Measurements from ENCODE around the gene EVC. TPM values are rescaled to one million over a fixed set of nuclear protein-coding genes. Genes with fewer than 3 reads are reported as not detected.

The EVC gene
- total RNA-seq, 3 donors from 2014 or later = 1.9 to 24.2 (median 4.6) TPM

- H3K4me3 ChIP-seq = peak within 1 kb of the TSS; percentile 11
- no peaks in the 10 kb centered on the region for H3K9me3 ChIP-seq
- DNase-seq (peak; percentile 38 to 66 (median 56)), ATAC-seq (peak; percentile 48)
- no peak for TF ChIP-seq CTCF (IDR thresholded peaks at IDR 0.05)
- no peaks in the 10 kb centered on the region for H3K4me1 ChIP-seq (ENCODE audit: low read depth)
- no peaks in the 10 kb centered on the region for H3K36me3 ChIP-seq (ENCODE audit: low read depth)
- intact Hi-C loops (cut with DNase I, micrococcal nuclease) = no loop called here
Measured at GRCh38 chr4:5708449-5709206, 2.4 kb upstream of the EVC start, which contains the start of gene EVC2. Gene EVC2 (minus strand): TSS chr4:5708559. CDS start chr4:5708513, 46 bp downstream.

- Histone ChIP-seq H3K4me3 (no peak overlapping the region), H3K4me1 (ENCODE audit: low read depth) (no peaks in the 10 kb centered on the region), H3K36me3 (ENCODE audit: low read depth) (no peaks in the 10 kb centered on the region), H3K9me3 (no peaks in the 10 kb centered on the region)
- TF ChIP-seq CTCF (IDR thresholded peaks at IDR 0.05) = no peak
- intact Hi-C loops (cut with DNase I, micrococcal nuclease) = no loop called here
- DNase-seq (no peak), ATAC-seq (no peak)
Measured at GRCh38 chr4:5709207-5709575, 1.8 kb upstream of the EVC start.

GRCh38 chr4:5710065-5710960 lies 688 bp upstream of the EVC start:
- DNase-seq (no peak), ATAC-seq (peak; percentile 18)
- no peaks in the 10 kb centered on the region for H3K4me1 ChIP-seq (ENCODE audit: low read depth)
- intact Hi-C loops (cut with DNase I, micrococcal nuclease) = no loop called here
- H3K36me3 ChIP-seq (ENCODE audit: low read depth) = no peaks in the 10 kb centered on the region
- peaks cover 3% of the 10 kb centered on the region for H3K9me3 ChIP-seq
- no peak for TF ChIP-seq CTCF (IDR thresholded peaks at IDR 0.05)
- no peak overlapping the region for H3K4me3 ChIP-seq

GRCh38 chr4:5711479-5712184 lies 631 bp downstream of the EVC start:
- intact Hi-C loops (cut with DNase I, micrococcal nuclease) = no loop called here
- DNase-seq (peak in 1 of 3 donors; percentile 31), ATAC-seq (no peak)
- Histone ChIP-seq H3K36me3 (ENCODE audit: low read depth) (no peaks in the 10 kb centered on the region), H3K4me3 (no peak overlapping the region), H3K4me1 (ENCODE audit: low read depth) (no peaks in the 10 kb centered on the region), H3K9me3 (peaks cover 9% of the 10 kb centered on the region)
- no peak for TF ChIP-seq CTCF (IDR thresholded peaks at IDR 0.05)

GRCh38 chr4:5712517-5712916 lies 1.5 kb downstream of the EVC start:
- Histone ChIP-seq H3K4me1 (ENCODE audit: low read depth) (no peaks in the 10 kb centered on the region), H3K36me3 (ENCODE audit: low read depth) (no peaks in the 10 kb centered on the region), H3K4me3 (no peak overlapping the region), H3K9me3 (peaks cover 9% of the 10 kb centered on the region)
- intact Hi-C loops (cut with DNase I, micrococcal nuclease) = no loop called here
- DNase-seq = no peak
- TF ChIP-seq CTCF (IDR thresholded peaks at IDR 0.05) = no peak
- ATAC-seq = no peak
